ENCODE data around the gene PRKN. TPM values are rescaled to one million over a fixed set of nuclear protein-coding genes. Genes with fewer than 3 reads are reported as not detected.

Gene PRKN
- total and polyA plus RNA-seq, 2 experiments from 2014 or later: 0.10 to 0.84 TPM

- TF ChIP-seq ZNF462 (CRISPR knock-in tag; IDR thresholded peaks at IDR 0.05): no peak
These were observed 1426.2 kb downstream of the PRKN start (continued) for GRCh38 chr6:161301338-161301737.

- no peaks in the 10 kb centered on the region for H3K79me2 ChIP-seq (replicated peaks; ENCODE audit: insufficient read depth)
- H3K27ac ChIP-seq (ENCODE audit: low read depth): no peak overlapping the region
- Mint-ChIP-seq H3K27me3 (ENCODE audit: insufficient read depth, low read depth, poor library complexity) (peaks cover 12% of the 10 kb centered on the region), H3K4me3 (no peak overlapping the region), H3K27ac (no peak overlapping the region), H3K4me1 (peaks cover 14% of the 10 kb centered on the region), H3K9me3 (peaks cover 33% of the 10 kb centered on the region), H3K36me3 (ENCODE audit: low read depth) (peaks cover 31% of the 10 kb centered on the region)
- no peak for ATAC-seq
- H3F3A ChIP-seq (replicated peaks; ENCODE audit: low read depth): no peaks in the 10 kb centered on the region
- no peak for DNase-seq (ENCODE audit: low spot score)
- H3K4me3 ChIP-seq: no peak overlapping the region
- peaks cover 18% of the 10 kb centered on the region; the same call in 1 of the 2 replicates for H3K36me3 ChIP-seq (ENCODE audit: insufficient read depth)
- 0 out of 2 replicates have a peak, but pooled peaks cover 9% of the 10 kb centered on the region for H3K9me2 ChIP-seq (ENCODE audit: insufficient read depth)
- no peak overlapping the region for H3K4me2 ChIP-seq
- H2AFZ ChIP-seq: no peak overlapping the region
- no peaks in the 10 kb centered on the region for H4K20me1 ChIP-seq (replicated peaks; ENCODE audit: insufficient read depth)
- peaks cover 11% of the 10 kb centered on the region for H3K4me1 ChIP-seq (ENCODE audit: insufficient read depth)
- H3K27me3 ChIP-seq (ENCODE audit: insufficient read depth): no peaks in the 10 kb centered on the region
- no peak for TF ChIP-seq CTCF (conservative IDR thresholded peaks at IDR 0.05; ENCODE audit: low read depth in 2 of 2)
- no peak for TF ChIP-seq POLR2AphosphoS5 (IDR thresholded peaks at IDR 0.05; ENCODE audit: low read depth)
- TF ChIP-seq ZNF114 (CRISPR knock-in tag; IDR thresholded peaks at IDR 0.05): no peak
- TF ChIP-seq ZNF331 (CRISPR knock-in tag; IDR thresholded peaks at IDR 0.05; ENCODE audit: low read depth): no peak
- no peak for TF ChIP-seq NANOG (IDR thresholded peaks at IDR 0.05; ENCODE audit: borderline replicate concordance)
- no peak for TF ChIP-seq STAT1 (IDR thresholded peaks at IDR 0.05; ENCODE audit: unreplicated experiment)
- no peak for TF ChIP-seq ZNF462 (CRISPR knock-in tag; IDR thresholded peaks at IDR 0.05)
- TF ChIP-seq CREB1 (CRISPR knock-in tag; IDR thresholded peaks at IDR 0.05; ENCODE audit: low read depth): no peak
- no peak for TF ChIP-seq JUNB (IDR thresholded peaks at IDR 0.05; ENCODE audit: unreplicated experiment)
These were observed 1426.7 kb downstream of the PRKN start for GRCh38 chr6:161300823-161301222.

Data from GM23338 (cell line).